Measurements from ENCODE around the gene EDC4. TPM values are rescaled to one million over a fixed set of nuclear protein-coding genes. Genes with fewer than 3 reads are reported as not detected.

Gene EDC4
- total RNA-seq, 1 donor from 2014 or later, result 83.4 TPM

GRCh38 chr16:67856927-67857546 lies 15.8 kb upstream of the EDC4 start:
- no peaks in the 10 kb centered on the region for H3K27me3 Mint-ChIP-seq (ENCODE audit: low read depth)
- H3K27ac Mint-ChIP-seq, result peak overlapping the region; percentile 54
- no peaks in the 10 kb centered on the region for H3K9me3 Mint-ChIP-seq
- no peak overlapping the region for H3K4me3 Mint-ChIP-seq
- no peak for DNase-seq (ENCODE audit: low spot score in 2 of 2, unreplicated experiment in 2 of 2)
- TF ChIP-seq CTCF (IDR thresholded peaks at IDR 0.05; ENCODE audit: unreplicated experiment), result no peak
- peaks cover 8% of the 10 kb centered on the region for H3K36me3 Mint-ChIP-seq
- H3K4me1 Mint-ChIP-seq, result peaks cover 10% of the 10 kb centered on the region

- H3K4me1 Mint-ChIP-seq, result peaks cover 10% of the 10 kb centered on the region
Observed at GRCh38 chr16:67857547-67858233, 15.2 kb upstream of the EDC4 start.

GRCh38 chr16:67858500-67858899 lies 14.4 kb upstream of the EDC4 start:
- Mint-ChIP-seq H3K4me3 (no peak overlapping the region), H3K36me3 (peaks cover 8% of the 10 kb centered on the region), H3K4me1 (peaks cover 10% of the 10 kb centered on the region), H3K27ac (no peak overlapping the region), H3K27me3 (ENCODE audit: low read depth) (no peaks in the 10 kb centered on the region), H3K9me3 (no peaks in the 10 kb centered on the region)
- no peak for DNase-seq (ENCODE audit: low spot score in 2 of 2, unreplicated experiment in 2 of 2)
- no peak for TF ChIP-seq CTCF (IDR thresholded peaks at IDR 0.05; ENCODE audit: unreplicated experiment)

More at GRCh38 chr16:67857547-67858233, 15.2 kb upstream of the EDC4 start:
- peaks cover 8% of the 10 kb centered on the region for H3K36me3 Mint-ChIP-seq
- DNase-seq (ENCODE audit: low spot score in 2 of 2, unreplicated experiment in 2 of 2), result no peak
- H3K9me3 Mint-ChIP-seq, result no peaks in the 10 kb centered on the region
- H3K4me3 Mint-ChIP-seq, result no peak overlapping the region
- H3K27me3 Mint-ChIP-seq (ENCODE audit: low read depth), result no peaks in the 10 kb centered on the region
- peak overlapping the region; percentile 58 for H3K27ac Mint-ChIP-seq
- no peak for TF ChIP-seq CTCF (IDR thresholded peaks at IDR 0.05; ENCODE audit: unreplicated experiment)

- TF ChIP-seq CTCF (IDR thresholded peaks at IDR 0.05; ENCODE audit: unreplicated experiment), result no peak
- no peak for DNase-seq (ENCODE audit: low spot score in 2 of 2, unreplicated experiment in 2 of 2)
- Mint-ChIP-seq H3K27ac (no peak overlapping the region), H3K27me3 (ENCODE audit: low read depth) (no peaks in the 10 kb centered on the region), H3K36me3 (peaks cover 5% of the 10 kb centered on the region), H3K4me1 (peaks cover 4% of the 10 kb centered on the region), H3K4me3 (no peak overlapping the region), H3K9me3 (no peaks in the 10 kb centered on the region)
Observed at GRCh38 chr16:67860589-67861398, 12.1 kb upstream of the EDC4 start.

DNA sequence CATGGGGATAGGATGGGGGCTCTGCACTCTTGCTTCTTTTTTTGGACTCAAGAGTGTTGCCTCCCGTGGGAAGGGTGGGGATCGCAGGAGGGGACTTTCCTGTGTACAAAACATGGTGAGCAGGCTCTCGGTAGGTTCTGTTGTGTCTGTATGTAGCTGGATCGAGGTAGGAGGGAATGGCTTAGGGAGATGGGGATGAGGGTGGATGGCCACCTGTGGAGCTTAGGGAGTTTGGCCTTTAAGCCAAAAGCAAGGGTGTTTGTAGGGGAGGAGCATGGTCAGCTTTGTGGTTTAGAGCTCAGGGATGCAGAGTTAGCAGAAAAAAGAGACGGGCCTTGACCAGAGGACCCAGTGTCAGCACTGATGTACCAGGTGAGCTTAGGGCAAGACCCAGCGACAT lies 11.0 kb upstream of the EDC4 start:
- Mint-ChIP-seq H3K4me3 (no peak overlapping the region), H3K27me3 (ENCODE audit: low read depth) (no peaks in the 10 kb centered on the region), H3K27ac (no peak overlapping the region), H3K4me1 (peaks cover 3% of the 10 kb centered on the region), H3K36me3 (peaks cover 5% of the 10 kb centered on the region), H3K9me3 (no peaks in the 10 kb centered on the region)
- TF ChIP-seq CTCF (IDR thresholded peaks at IDR 0.05; ENCODE audit: unreplicated experiment), result no peak
- no peak for DNase-seq (ENCODE audit: low spot score in 2 of 2, unreplicated experiment in 2 of 2)

All from mesothelial cell of epicardium (in vitro differentiated cells).